Epithelial cell of prostate (primary cell): Measurements from ENCODE around the gene TAF5L.

ENCODE experiments used
- DNase-seq: peaks from one replicate; pipeline ENCODE4 v3.0.0-alpha.2; 2011; ENCODE audit warnings: low read depth, low spot score
- H3K27ac ChIP-seq: fragments of 450-650 bp; 2 replicates; pipeline ENCODE4 v1.5.1; 2017; ENCODE audit warnings: mild to moderate bottlenecking

TAF5L gene

GRCh38 chr1:229625915-229626831, at the start of gene TAF5L, which contains the start of gene URB2:
TAF5L (minus strand) TSS chr1:229626122; CDS start chr1:229614482, 11,640 bp downstream.
URB2 (plus strand) TSS chr1:229626247; CDS start chr1:229627634, 1,387 bp downstream.
- DNase-seq, result peak; percentile 59
- H3K27ac ChIP-seq, result peak within 1 kb of the TSS; percentile 74

- no peak for DNase-seq
- H3K27ac ChIP-seq, result no peak overlapping the region
These were observed 49.5 kb upstream of the TAF5L start for GRCh38 chr1:229675396-229675795.

GRCh38 chr1:229674042-229674441, 48.1 kb upstream of the TAF5L start:
- no peak for DNase-seq
- H3K27ac ChIP-seq, result no peak overlapping the region

GRCh38 chr1:229672246-229672645, 46.3 kb upstream of the TAF5L start:
- DNase-seq, result no peak
- H3K27ac ChIP-seq, result no peak overlapping the region

- no peak overlapping the region for H3K27ac ChIP-seq
- DNase-seq, result no peak
These were observed 45.4 kb upstream of the TAF5L start for GRCh38 chr1:229671310-229671709.

GRCh38 chr1:229669333-229669732, 43.4 kb upstream of the TAF5L start:
- no peak for DNase-seq
- no peak overlapping the region for H3K27ac ChIP-seq

GRCh38 chr1:229666585-229666984, 40.7 kb upstream of the TAF5L start:
- H3K27ac ChIP-seq, result no peak overlapping the region

GRCh38 chr1:229665912-229666558, 40.1 kb upstream of the TAF5L start:
- no peak for DNase-seq

More at GRCh38 chr1:229666585-229666984, 40.7 kb upstream of the TAF5L start:
- no peak for DNase-seq

GRCh38 chr1:229664133-229664689, 38.3 kb upstream of the TAF5L start:
- H3K27ac ChIP-seq, result no peak overlapping the region
- DNase-seq, result peak; percentile 37

More at GRCh38 chr1:229665912-229666558, 40.1 kb upstream of the TAF5L start:
- H3K27ac ChIP-seq, result no peak overlapping the region

GRCh38 chr1:229661897-229662296, 36.0 kb upstream of the TAF5L start:
- H3K27ac ChIP-seq, result no peak overlapping the region
- DNase-seq, result no peak

GRCh38 chr1:229661022-229661877, 35.3 kb upstream of the TAF5L start:
- no peak overlapping the region for H3K27ac ChIP-seq
- no peak for DNase-seq

- H3K27ac ChIP-seq, result no peak overlapping the region
- no peak for DNase-seq
These were observed 32.3 kb upstream of the TAF5L start for GRCh38 chr1:229657993-229658755.

GRCh38 chr1:229655781-229656180, 29.9 kb upstream of the TAF5L start:
- DNase-seq, result no peak
- H3K27ac ChIP-seq, result no peak overlapping the region

- no peak for DNase-seq
- H3K27ac ChIP-seq, result no peak overlapping the region
These were observed 27.5 kb upstream of the TAF5L start for GRCh38 chr1:229653420-229653819.

- DNase-seq, result no peak
- no peak overlapping the region for H3K27ac ChIP-seq
These were observed 25.6 kb upstream of the TAF5L start for GRCh38 chr1:229651546-229651945.

- H3K27ac ChIP-seq, result no peak overlapping the region
- DNase-seq, result no peak
These were observed 24.1 kb upstream of the TAF5L start for GRCh38 chr1:229650045-229650444.

GRCh38 chr1:229648406-229648805, 22.5 kb upstream of the TAF5L start:
- no peak overlapping the region for H3K27ac ChIP-seq
- no peak for DNase-seq

- H3K27ac ChIP-seq, result no peak overlapping the region
These were observed 19.5 kb upstream of the TAF5L start for GRCh38 chr1:229645324-229645993.

More at GRCh38 chr1:229645324-229645993, 19.5 kb upstream of the TAF5L start:
- no peak for DNase-seq
